IMR-90 (cell line): ENCODE data around the gene QKI. TPM values are rescaled to one million over a fixed set of nuclear protein-coding genes. Genes with fewer than 3 reads are reported as not detected.

Experiments used
- ATAC-seq: fragments of 200-7000 bp; cut with Tn5 transposase; 2 replicates; pipeline ENCODE4 v1.9.1; 2020; ENCODE audit warnings: low read depth, mild to moderate bottlenecking, moderate library complexity
- BruUV-seq: library from RNA; stranded (reverse); fragments of 400-500 nt; replicated peaks from 2 replicates; lab custom pipeline; 2021; lab: Mats Ljungman, UMichigan
- CTCF ChIA-PET: fragments of 300-600 bp; formaldehyde crosslinking; extraction: SDS; loops from one replicate; lab custom pipeline; 2021; ENCODE audit warnings: antibody characterized with exemption; lab: Yijun Ruan, JAX
- POLR2A ChIA-PET: fragments of 300-600 bp; sonication (Branson Sonifier 250); formaldehyde crosslinking; loops from one replicate; lab custom pipeline; 2022; ENCODE audit warnings: antibody characterized with exemption; ENCODE audit not compliant: unreplicated experiment; lab: Charles Lee
- DNase-seq: peaks from one replicate; pipeline ENCODE4 v3.0.0; 2013
- H2AFZ ChIP-seq: replicated peaks from 2 replicates; pipeline ENCODE3; 2013; ENCODE audit warnings: low read length, mild to moderate bottlenecking; ENCODE audit not compliant: poor library complexity
- H2AK5ac ChIP-seq: 2 replicates; pipeline ENCODE4 v1.6.1; 2013; ENCODE audit warnings: low read depth, low read length, inconsistent platforms
- H2AK9ac ChIP-seq: replicated peaks from 2 replicates; pipeline ENCODE3; 2013; ENCODE audit warnings: mild to moderate bottlenecking, low read depth, low read length, moderate library complexity; ENCODE audit not compliant: poor library complexity
- H2BK120ac ChIP-seq: 2 replicates; pipeline ENCODE4 v1.6.1; 2013; ENCODE audit warnings: low read depth, low read length, inconsistent platforms
- H2BK15ac ChIP-seq: 3 replicates; pipeline ENCODE4 v1.6.1; 2013; ENCODE audit warnings: low read depth, low read length, inconsistent platforms
- H2BK20ac ChIP-seq: 2 replicates; pipeline ENCODE4 v1.6.1; 2013; ENCODE audit warnings: low read depth, mild to moderate bottlenecking, inconsistent platforms, low read length, moderate library complexity
- H2BK5ac ChIP-seq: 2 replicates; pipeline ENCODE4 v1.6.1; 2013; ENCODE audit warnings: mild to moderate bottlenecking, low read depth, low read length, inconsistent platforms; ENCODE audit not compliant: poor library complexity, severe bottlenecking
- H3K14ac ChIP-seq: replicated peaks from 2 replicates; pipeline ENCODE4 v1.6.1; 2013; ENCODE audit warnings: low read depth, low read length, inconsistent platforms
- H3K18ac ChIP-seq: 2 replicates; pipeline ENCODE4 v1.6.1; 2013; ENCODE audit warnings: low read depth, low read length, control low read depth
- H3K23ac ChIP-seq: 2 replicates; pipeline ENCODE4 v1.6.1; 2013; ENCODE audit warnings: low read depth, low read length, inconsistent platforms
- H3K27ac ChIP-seq: 2 replicates; pipeline ENCODE4 v1.5.1; 2013; ENCODE audit warnings: mild to moderate bottlenecking, control low read depth, low read length; ENCODE audit not compliant: insufficient read depth
- H3K27me3 ChIP-seq: 2 replicates; pipeline ENCODE4 v1.6.1; 2013; ENCODE audit warnings: low read length; ENCODE audit not compliant: control insufficient read depth, insufficient read depth
- H3K36me3 ChIP-seq: 2 replicates; pipeline ENCODE4 v1.6.1; 2013; ENCODE audit warnings: low read length, mixed read lengths; ENCODE audit not compliant: control insufficient read depth, insufficient read depth
- H3K4ac ChIP-seq: 2 replicates; pipeline ENCODE4 v1.6.1; 2013; ENCODE audit warnings: low read depth, low read length, inconsistent platforms
- H3K4me1 ChIP-seq: 2 replicates; pipeline ENCODE4 v1.6.1; 2013; ENCODE audit warnings: low read length, mixed read lengths; ENCODE audit not compliant: control insufficient read depth, insufficient read depth
- H3K4me2 ChIP-seq: 2 replicates; pipeline ENCODE4 v1.6.1; 2013; ENCODE audit warnings: low read depth, mild to moderate bottlenecking, control low read depth, low read length, moderate library complexity
- H3K4me3 ChIP-seq: 2 replicates; pipeline ENCODE4 v1.5.1; 2013; ENCODE audit warnings: low read depth, mild to moderate bottlenecking, control low read depth, low read length, moderate library complexity; ENCODE audit not compliant: insufficient read depth
- H3K56ac ChIP-seq: 2 replicates; pipeline ENCODE4 v1.6.1; 2013; ENCODE audit warnings: low read length, inconsistent platforms; ENCODE audit not compliant: insufficient read depth; ENCODE audit errors: extremely low read depth
- H3K79me1 ChIP-seq, 2 experiments: 2 replicates each; pipeline ENCODE4 v1.6.1; 2013; ENCODE audit warnings: low read length in 2 of 2, inconsistent platforms in 1 of 2, low read depth in 1 of 2
- H3K9ac ChIP-seq: 2 replicates; pipeline ENCODE4 v1.6.1; 2013; ENCODE audit warnings: low read depth, low read length, control low read depth
- H3K9me1 ChIP-seq: 2 replicates; pipeline ENCODE4 v1.6.1; 2013; ENCODE audit warnings: low read length, inconsistent platforms; ENCODE audit not compliant: insufficient read depth
- H3K9me3 ChIP-seq: 2 replicates; pipeline ENCODE4 v1.6.1; 2013; ENCODE audit warnings: low read length; ENCODE audit not compliant: control insufficient read depth, insufficient read depth
- H4K20me1 ChIP-seq: 2 replicates; pipeline ENCODE4 v1.6.1; 2013; ENCODE audit warnings: low read length, inconsistent platforms; ENCODE audit not compliant: insufficient read depth
- H4K5ac ChIP-seq: 2 replicates; pipeline ENCODE4 v1.6.1; 2013; ENCODE audit warnings: mild to moderate bottlenecking, low read depth, low read length, control low read depth
- H4K8ac ChIP-seq, 2 experiments: 2 replicates each; pipeline ENCODE4 v1.6.1; 2013; ENCODE audit warnings: low read depth in 2 of 2, low read length in 2 of 2, control low read depth in 1 of 2, inconsistent platforms in 1 of 2
- H4K91ac ChIP-seq: 2 replicates; pipeline ENCODE4 v1.6.1; 2013; ENCODE audit warnings: low read depth, low read length, inconsistent platforms; ENCODE audit not compliant: insufficient read depth
- MXI1 ChIP-seq: IDR thresholded peaks from 2 replicates; pipeline ENCODE4 v1.6.1; 2012; ENCODE audit warnings: low read depth, mild to moderate bottlenecking, low read length, moderate library complexity, borderline replicate concordance
- dilution Hi-C: fragments of 300-500 bp; cut with HindIII; formaldehyde crosslinking; loops from one replicate; pipeline ENCODE4 v1.14.3; 2018; ENCODE audit warnings: low sequenced_read_pairs; ENCODE audit not compliant: unreplicated experiment
- in situ Hi-C: fragments of 300-500 bp; cut with MboI; formaldehyde crosslinking; loops from 3 replicates; pipeline ENCODE4 v1.14.3; 2019; ENCODE audit warnings: low sequenced_read_pairs, inconsistent platforms, mixed read lengths
- intact Hi-C: fragments of 100-400 bp; cut with micrococcal nuclease; formaldehyde crosslinking; loops from 2 replicates; pipeline ENCODE4 v1.10.0; 2022
- polyA plus RNA-seq, 3 experiments: library from polyadenylated mRNA; depleted of rRNA; stranded (reverse); fragments of >200 nt; gene quantifications; 2 replicates each; pipeline ENCODE4 v1.2.3, GENCODE V29; 2012; ENCODE audit warnings: low replicate concordance in 1 of 3
- total RNA-seq: library from RNA; depleted of rRNA; stranded (reverse); fragments of >200 nt; gene quantifications from 2 replicates; pipeline ENCODE4 v1.2.3, GENCODE V29; 2012

Gene QKI
- total and polyA plus RNA-seq, 2 of the 4 experiments (the other 2 are of a cell fraction), result 112 to 232 TPM

- intact Hi-C loops, result loop anchor here (5.0 kb wide), 1 partner anchor 427 kb away; no protein-coding TSS in a partner anchor
- Histone ChIP-seq H3K4ac (no peak overlapping the region), H2BK15ac (no peak overlapping the region), H2AK9ac (no peak overlapping the region), H3K36me3 (no peaks in the 10 kb centered on the region), H4K91ac (no peak overlapping the region), H3K4me3 (no peak overlapping the region), H2AK5ac (no peak overlapping the region), H2BK5ac (no peak overlapping the region), H3K4me2 (no peak overlapping the region), H3K23ac (no peak overlapping the region), H4K8ac (no peak overlapping the region), H4K5ac (no peak overlapping the region), H4K20me1 (peaks cover 87% of the 10 kb centered on the region), H2BK20ac (no peak overlapping the region), H3K18ac (no peak overlapping the region), H3K9me1 (peaks cover 6% of the 10 kb centered on the region), H3K9me3 (no peaks in the 10 kb centered on the region), H3K4me1 (peaks cover 4% of the 10 kb centered on the region; the same call in 1 of the 2 replicates), H2BK120ac (no peak overlapping the region), H3K79me1 (peaks cover 11 to 49% of the 10 kb centered on the region in 2 experiments), H3K14ac (no peak overlapping the region), H2AFZ (no peak overlapping the region), H3K9ac (no peak overlapping the region), H3K27ac (no peak overlapping the region), H3K27me3 (no peaks in the 10 kb centered on the region), H3K56ac (no peak overlapping the region)
- no peak for DNase-seq
- no peak for ATAC-seq
- POLR2A ChIA-PET, result no interaction called here
- TF ChIP-seq MXI1, result no peak
- no TSS peak for BruUV-seq
- in situ Hi-C loops, result loop anchor here (10.0 kb wide), 1 partner anchor 515 kb away; no protein-coding TSS in a partner anchor
- CTCF ChIA-PET, result no interaction called here
- dilution Hi-C loops, result no loop called here
These were observed 25.5 kb downstream of the QKI start for GRCh38 chr6:163439997-163440396.
